Breast epithelium (tissue), 4 donors: ENCODE results near the gene KCTD16. TPM values are rescaled to one million over a fixed set of nuclear protein-coding genes. Genes with fewer than 3 reads are reported as not detected.

Experiments used
- DNase-seq, 2 donors: peaks; one replicate each; pipeline ENCODE4 v3.0.0-alpha.2; 2019; ENCODE audit warnings: low spot score in 2 of 2
- H3K27ac ChIP-seq, 2 donors: fragments of 200-600 bp; sonication (generic) in 1 of 2; one replicate each; pipeline ENCODE4 v1.5.1; 2016 to 2019; ENCODE audit warnings: mild to moderate bottlenecking in 1 of 2
- H3K27me3 ChIP-seq, 2 donors: fragments of 200-600 bp; sonication (generic) in 1 of 2; one replicate each; pipeline versions ENCODE4 v1.5.1 to v1.6.0; 2017 to 2019; ENCODE audit warnings: control low read depth in 1 of 2, mild to moderate bottlenecking in 1 of 2
- H3K36me3 ChIP-seq: fragments of 200-600 bp; one replicate; pipeline ENCODE4 v1.5.1; 2019
- H3K4me1 ChIP-seq, 2 donors: fragments of 200-600 bp; sonication (generic); one replicate each; pipeline ENCODE4 v1.5.1; 2016 to 2019; ENCODE audit warnings: control low read depth in 1 of 2
- H3K4me3 ChIP-seq, 3 donors: fragments of 200-600 bp; sonication (generic); 1 replicate in 2 of 3; 2 replicates in 1 of 3; pipeline ENCODE4 v1.5.1; 2016 to 2019; ENCODE audit warnings: mild to moderate bottlenecking in 3 of 3, moderate library complexity in 2 of 3
- H3K9me3 ChIP-seq, 2 donors: fragments of 200-600 bp; sonication (generic) in 1 of 2; one replicate each; pipeline ENCODE4 v1.5.1; 2016 to 2019; ENCODE audit warnings: control low read depth in 1 of 2
- POLR2A ChIP-seq: fragments of 450-650 bp; IDR thresholded peaks from one replicate; pipeline ENCODE4 v1.6.1; 2016; ENCODE audit warnings: antibody characterized with exemption, mild to moderate bottlenecking, moderate library complexity
- POLR2AphosphoS5 ChIP-seq, 3 donors: sonication (generic); formaldehyde crosslinking; IDR thresholded peaks; one replicate each; pipeline ENCODE4 v1.6.1; 2017; ENCODE audit warnings: antibody characterized with exemption in 3 of 3
- intact Hi-C: fragments of 100-400 bp; cut with DNase I; formaldehyde crosslinking; loops from one replicate; pipeline ENCODE4 v1.15.1; 2023; ENCODE audit warnings: low total_unique reads
- total RNA-seq, 3 donors: library from RNA; depleted of rRNA; stranded (reverse); fragments of >200 nt; gene quantifications; one replicate each; pipeline ENCODE4 v1.1.0, GENCODE V29; 2016
- TF ChIP-seq, protein P1 (sequence below), 3 donors: fragments of 450-650 bp; IDR thresholded peaks; one replicate each; pipeline ENCODE4 v1.5.1; 2016 to 2017; ENCODE audit warnings: antibody characterized with exemption in 3 of 3, mild to moderate bottlenecking in 3 of 3, moderate library complexity in 3 of 3

Gene KCTD16
- total RNA-seq, 3 donors from 2014 or later: under 0.01 to 0.33 (median 0.32) TPM

DNA sequence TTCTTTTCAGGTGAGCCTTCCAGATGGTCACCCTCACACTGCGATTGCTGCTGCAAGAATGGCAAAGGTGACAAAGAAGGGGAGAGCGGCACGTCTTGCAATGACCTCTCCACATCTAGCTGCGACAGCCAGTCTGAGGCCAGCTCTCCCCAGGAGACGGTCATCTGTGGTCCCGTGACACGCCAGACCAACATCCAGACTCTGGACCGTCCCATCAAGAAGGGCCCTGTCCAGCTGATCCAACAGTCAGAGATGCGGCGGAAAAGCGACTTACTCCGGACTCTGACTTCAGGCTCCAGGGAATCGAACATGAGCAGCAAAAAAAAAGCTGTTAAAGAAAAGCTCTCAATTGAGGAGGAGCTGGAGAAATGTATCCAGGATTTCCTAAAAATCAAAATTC is 303.0 kb downstream of the KCTD16 start:
- H3K36me3 ChIP-seq: no peaks in the 10 kb centered on the region
- DNase-seq: no peak
- H3K4me1 ChIP-seq: no peaks in the 10 kb centered on the region
- TF ChIP-seq POLR2A (no peak), POLR2AphosphoS5 (IDR thresholded peaks at IDR 0.05) (no peak)
- TF ChIP-seq, protein P1, sequence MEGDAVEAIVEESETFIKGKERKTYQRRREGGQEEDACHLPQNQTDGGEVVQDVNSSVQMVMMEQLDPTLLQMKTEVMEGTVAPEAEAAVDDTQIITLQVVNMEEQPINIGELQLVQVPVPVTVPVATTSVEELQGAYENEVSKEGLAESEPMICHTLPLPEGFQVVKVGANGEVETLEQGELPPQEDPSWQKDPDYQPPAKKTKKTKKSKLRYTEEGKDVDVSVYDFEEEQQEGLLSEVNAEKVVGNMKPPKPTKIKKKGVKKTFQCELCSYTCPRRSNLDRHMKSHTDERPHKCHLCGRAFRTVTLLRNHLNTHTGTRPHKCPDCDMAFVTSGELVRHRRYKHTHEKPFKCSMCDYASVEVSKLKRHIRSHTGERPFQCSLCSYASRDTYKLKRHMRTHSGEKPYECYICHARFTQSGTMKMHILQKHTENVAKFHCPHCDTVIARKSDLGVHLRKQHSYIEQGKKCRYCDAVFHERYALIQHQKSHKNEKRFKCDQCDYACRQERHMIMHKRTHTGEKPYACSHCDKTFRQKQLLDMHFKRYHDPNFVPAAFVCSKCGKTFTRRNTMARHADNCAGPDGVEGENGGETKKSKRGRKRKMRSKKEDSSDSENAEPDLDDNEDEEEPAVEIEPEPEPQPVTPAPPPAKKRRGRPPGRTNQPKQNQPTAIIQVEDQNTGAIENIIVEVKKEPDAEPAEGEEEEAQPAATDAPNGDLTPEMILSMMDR (IDR thresholded peaks at IDR 0.05): no peak
- no peaks in the 10 kb centered on the region for H3K27me3 ChIP-seq
- H3K27ac ChIP-seq: no peak overlapping the region
- no peak overlapping the region for H3K4me3 ChIP-seq
- H3K9me3 ChIP-seq: no peaks in the 10 kb centered on the region
- intact Hi-C loops: no loop called here

DNA sequence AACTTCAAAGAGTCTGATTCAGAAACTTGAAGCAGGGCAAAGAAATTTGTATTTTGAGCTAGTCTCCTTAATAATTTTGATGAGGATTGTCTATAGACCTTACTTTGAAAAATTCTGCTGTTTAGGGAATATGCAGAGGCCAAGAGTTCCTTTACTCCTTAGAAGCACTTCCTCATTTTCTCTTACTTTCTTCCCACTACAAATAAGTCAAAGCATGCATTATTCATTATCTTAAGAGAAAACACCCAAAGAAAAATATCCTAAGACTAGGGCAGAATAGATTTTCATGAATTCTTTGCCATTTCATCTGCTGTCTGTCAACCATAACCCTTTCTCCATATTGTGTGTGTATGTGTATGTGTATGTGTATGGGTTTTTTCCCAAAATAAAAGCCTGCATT is 307.9 kb downstream of the KCTD16 start:
- Histone ChIP-seq H3K36me3 (no peaks in the 10 kb centered on the region), H3K27me3 (no peaks in the 10 kb centered on the region), H3K9me3 (no peaks in the 10 kb centered on the region), H3K27ac (no peak overlapping the region), H3K4me3 (no peak overlapping the region), H3K4me1 (no peaks in the 10 kb centered on the region)
- no peak for DNase-seq
- TF ChIP-seq, protein P1 (IDR thresholded peaks at IDR 0.05): no peak
- TF ChIP-seq POLR2A (no peak), POLR2AphosphoS5 (IDR thresholded peaks at IDR 0.05) (no peak)
- intact Hi-C loops: no loop called here

DNA sequence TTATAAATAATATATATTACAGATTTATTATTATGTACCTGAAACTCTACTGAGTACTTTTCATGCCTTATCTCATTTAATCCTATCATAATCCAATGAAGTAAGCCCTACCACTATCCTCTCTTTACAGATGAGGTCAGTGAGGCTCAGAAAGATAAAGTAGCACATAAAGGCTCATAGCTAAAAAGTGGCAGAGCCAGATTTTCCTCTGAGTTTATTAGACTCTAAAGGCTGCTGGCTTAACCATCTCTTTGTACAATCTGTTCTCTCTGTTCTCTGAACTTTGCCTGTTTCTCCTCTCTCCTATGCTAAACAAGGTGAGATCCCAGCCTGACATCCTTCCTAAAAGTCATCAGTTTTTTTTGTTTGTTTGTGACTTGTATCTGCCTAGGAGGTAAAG is 311.2 kb downstream of the KCTD16 start:
- no peak overlapping the region for H3K27ac ChIP-seq
- no peak overlapping the region for H3K4me3 ChIP-seq
- no peaks in the 10 kb centered on the region for H3K9me3 ChIP-seq
- no peaks in the 10 kb centered on the region for H3K27me3 ChIP-seq
- TF ChIP-seq POLR2A: no peak
- TF ChIP-seq POLR2AphosphoS5 (IDR thresholded peaks at IDR 0.05): no peak
- TF ChIP-seq, protein P1 (IDR thresholded peaks at IDR 0.05): no peak
- intact Hi-C loops: no loop called here
- no peaks in the 10 kb centered on the region for H3K36me3 ChIP-seq
- DNase-seq: no peak
- H3K4me1 ChIP-seq: no peaks in the 10 kb centered on the region

DNA sequence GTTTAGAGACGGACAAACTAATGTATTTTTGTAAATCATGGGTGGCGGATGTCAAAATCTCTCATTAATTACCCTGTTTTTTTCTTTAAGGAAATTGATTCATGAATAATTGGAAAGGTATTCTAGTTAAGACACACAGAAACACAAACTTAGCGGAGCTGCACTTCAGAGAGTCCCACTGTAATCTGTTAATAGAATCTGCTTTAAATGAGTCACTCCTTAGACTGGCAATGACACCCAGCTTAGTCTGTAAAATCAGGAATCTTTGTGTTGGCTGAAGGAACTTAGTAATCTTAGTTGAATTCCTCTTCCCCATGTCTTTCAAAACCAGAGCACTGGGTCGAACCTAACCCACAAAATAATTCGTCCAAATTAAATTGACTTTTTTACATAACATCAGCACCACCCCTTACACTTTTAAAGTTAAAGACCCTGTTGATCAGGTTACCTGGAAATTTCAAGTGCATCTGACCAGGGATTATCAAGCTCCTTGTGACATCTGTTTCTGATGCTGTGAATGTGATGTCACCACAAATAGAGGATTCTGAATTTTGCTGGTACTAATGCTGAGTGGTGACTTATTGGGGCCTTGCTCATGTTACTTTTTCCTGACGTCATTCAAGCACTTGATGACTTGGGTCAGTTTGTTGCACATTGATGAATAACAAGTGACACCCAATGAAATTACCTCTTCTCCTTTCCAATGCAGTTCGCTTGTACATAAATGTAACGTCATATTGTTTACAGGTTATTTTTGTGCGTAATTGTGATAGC is 313.6 kb downstream of the KCTD16 start:
- intact Hi-C loops: no loop called here
- no peak for TF ChIP-seq POLR2A
- no peak for TF ChIP-seq POLR2AphosphoS5 (IDR thresholded peaks at IDR 0.05)
- TF ChIP-seq, protein P1 (IDR thresholded peaks at IDR 0.05): no peak

DNA sequence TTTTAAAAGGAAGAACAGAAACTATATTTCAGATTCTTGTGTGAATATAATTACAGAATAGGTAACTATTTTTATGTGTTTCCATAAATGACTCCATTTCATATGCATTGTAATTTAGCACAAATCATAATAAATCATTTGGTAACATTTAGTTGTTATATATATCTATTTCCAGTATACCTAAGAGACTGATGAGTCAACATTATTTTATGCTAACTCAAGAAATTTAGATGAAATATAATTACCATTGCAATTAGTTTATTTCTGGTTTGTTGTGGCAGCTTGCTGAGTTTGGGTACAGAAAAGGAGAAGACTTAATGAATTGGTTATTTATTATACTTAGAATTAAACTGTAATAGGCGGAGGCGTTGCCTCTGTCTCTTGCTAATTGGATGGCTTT is 314.9 kb downstream of the KCTD16 start:
- Histone ChIP-seq H3K27ac (no peak overlapping the region), H3K4me1 (no peaks in the 10 kb centered on the region), H3K36me3 (no peaks in the 10 kb centered on the region), H3K27me3 (no peaks in the 10 kb centered on the region), H3K9me3 (peaks cover 0 to 8% of the 10 kb centered on the region in 2 donors), H3K4me3 (no peak overlapping the region)
- intact Hi-C loops: no loop called here
- TF ChIP-seq POLR2A: no peak
- no peak for DNase-seq

More for the DNA sequence above, 313.6 kb downstream of the KCTD16 start:
- H3K4me3 ChIP-seq: no peak overlapping the region
- no peak for DNase-seq
- H3K9me3 ChIP-seq: no peaks in the 10 kb centered on the region
- H3K4me1 ChIP-seq: no peaks in the 10 kb centered on the region
- H3K36me3 ChIP-seq: no peaks in the 10 kb centered on the region
- H3K27me3 ChIP-seq: no peaks in the 10 kb centered on the region
- no peak overlapping the region for H3K27ac ChIP-seq
